CD4-positive, alpha-beta T cell treated with Interleukin-4 for 4 hours (primary cell): ENCODE data around the gene ADCK1.

Experiments used
- DNase-seq: peaks from one replicate; pipeline ENCODE4 v3.0.0-alpha.2; 2020

ADCK1 gene

DNA sequence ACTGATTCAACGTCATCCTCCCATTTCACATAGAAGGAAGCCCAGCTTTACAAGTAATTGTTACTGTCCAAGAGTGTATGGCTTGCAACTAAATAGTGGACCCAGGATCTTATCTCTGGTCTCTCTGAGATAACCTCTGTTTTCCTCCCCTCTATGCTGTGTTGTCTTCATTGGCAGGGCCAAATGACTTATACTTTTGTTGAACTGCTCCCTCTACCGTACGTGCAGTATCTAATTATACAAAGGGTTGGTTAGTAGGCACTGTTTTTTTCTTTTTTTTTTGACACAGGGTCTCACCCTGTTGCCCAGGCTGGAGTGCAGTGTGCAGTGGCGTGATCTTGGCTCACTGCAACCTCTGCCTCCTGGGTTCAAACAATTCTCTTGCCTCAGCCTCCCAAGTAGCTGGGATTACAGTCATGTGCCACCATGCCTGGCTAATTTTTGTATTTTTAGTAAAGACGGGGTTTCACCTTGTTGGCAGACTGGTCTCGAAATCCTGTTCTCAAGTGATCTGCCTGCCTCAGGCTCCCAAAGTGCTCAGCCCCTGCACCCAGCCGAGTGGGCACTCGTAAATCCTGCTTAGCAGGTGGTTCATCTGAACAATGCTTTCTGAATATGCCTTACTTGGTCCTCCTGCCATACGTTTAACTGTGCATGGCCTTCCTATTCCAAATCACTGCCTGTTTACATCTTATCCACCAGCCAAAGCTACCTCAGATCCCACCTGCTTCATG is 162.1 kb downstream of the ADCK1 start:
- no peak for DNase-seq

- no peak for DNase-seq
Measured at GRCh38 chr14:77962731-77963520, 163.0 kb downstream of the ADCK1 start.

DNA sequence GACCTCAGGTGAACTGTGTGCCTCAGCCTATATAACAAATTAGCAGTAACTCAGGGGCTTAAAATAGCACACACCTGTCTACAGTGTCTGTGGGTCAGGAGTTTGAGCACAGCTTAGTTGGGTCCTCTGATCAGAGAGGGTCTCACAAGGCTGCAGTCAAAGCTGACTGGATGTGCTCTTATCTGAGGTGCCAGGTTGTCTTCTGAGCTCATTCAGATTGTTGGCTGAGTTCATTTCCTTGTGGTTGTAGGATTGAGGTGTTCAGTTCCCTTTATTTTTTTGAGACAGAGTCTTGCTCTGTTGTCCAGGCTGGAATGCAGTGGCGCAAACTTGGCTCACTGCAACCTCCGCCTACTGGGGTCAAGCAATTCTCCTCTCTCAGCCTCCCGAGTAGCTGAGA is 164.7 kb downstream of the ADCK1 start:
- DNase-seq, result no peak

GRCh38 chr14:77965050-77965449 is 165.1 kb downstream of the ADCK1 start:
- no peak for DNase-seq

- DNase-seq, result no peak
Measured at GRCh38 chr14:77965919-77966435, 166.1 kb downstream of the ADCK1 start.

GRCh38 chr14:77967110-77967509 is 167.2 kb downstream of the ADCK1 start:
- DNase-seq, result no peak

GRCh38 chr14:77970646-77971045 is 170.7 kb downstream of the ADCK1 start:
- no peak for DNase-seq

DNA sequence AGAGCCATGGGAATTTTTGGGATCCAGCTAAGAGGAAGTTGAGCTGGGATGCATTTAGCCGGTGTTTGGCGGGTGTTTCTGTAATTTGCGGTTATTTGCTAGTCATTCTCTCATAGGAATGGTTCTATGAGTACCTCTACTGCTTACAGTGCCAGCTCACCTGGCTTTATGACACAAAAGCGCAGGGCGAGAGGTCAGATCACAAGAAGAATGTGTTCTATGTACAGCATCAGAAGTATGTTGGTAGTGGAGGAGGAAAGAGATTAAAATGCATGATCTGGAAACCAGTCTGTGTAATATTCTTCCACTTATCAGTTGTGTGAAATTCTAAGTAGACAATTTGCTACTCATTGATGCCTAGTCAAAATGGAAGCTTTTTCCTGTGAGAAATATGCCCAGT is 173.3 kb downstream of the ADCK1 start:
- DNase-seq, result no peak

DNA sequence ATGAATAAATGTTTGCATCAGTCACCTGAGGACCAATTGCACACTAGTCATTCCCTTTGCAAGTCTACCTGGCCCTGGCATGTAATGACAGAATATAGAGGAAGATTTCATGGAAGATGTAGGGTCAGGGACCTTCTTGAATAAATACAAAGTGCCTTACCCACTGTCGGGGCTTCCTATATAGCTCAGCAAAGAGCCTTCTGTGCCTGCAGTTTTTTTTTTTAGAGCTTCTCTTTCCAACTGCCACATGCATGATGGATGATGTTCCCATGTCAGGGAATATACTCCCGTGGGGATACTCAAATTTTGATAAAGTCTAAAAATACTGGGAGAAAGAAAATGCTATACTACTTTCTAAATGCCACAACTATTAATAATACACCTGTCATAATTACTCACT is 176.7 kb downstream of the ADCK1 start:
- DNase-seq, result no peak

DNA sequence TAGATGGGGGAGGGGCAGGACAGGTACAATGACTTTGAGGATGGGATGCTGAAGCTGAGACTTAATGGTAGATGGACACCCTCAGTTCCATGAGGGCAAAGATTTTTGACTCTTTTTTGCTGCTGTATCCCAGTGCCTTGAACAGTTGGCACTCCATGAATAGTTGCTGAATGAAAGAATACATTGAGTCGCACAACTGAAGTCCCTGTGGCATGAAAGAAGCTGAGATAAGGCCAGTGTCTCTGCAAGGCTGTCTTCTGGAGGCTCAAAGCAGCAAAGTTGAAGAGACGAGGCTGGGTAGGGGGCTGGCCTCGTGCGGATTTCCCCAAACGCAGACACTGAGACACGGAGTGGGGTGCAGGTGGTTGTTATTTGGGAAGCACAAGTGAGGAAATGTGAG is 179.3 kb downstream of the ADCK1 start:
- no peak for DNase-seq

GRCh38 chr14:77979666-77980351 is 179.9 kb downstream of the ADCK1 start:
- DNase-seq, result no peak

DNA sequence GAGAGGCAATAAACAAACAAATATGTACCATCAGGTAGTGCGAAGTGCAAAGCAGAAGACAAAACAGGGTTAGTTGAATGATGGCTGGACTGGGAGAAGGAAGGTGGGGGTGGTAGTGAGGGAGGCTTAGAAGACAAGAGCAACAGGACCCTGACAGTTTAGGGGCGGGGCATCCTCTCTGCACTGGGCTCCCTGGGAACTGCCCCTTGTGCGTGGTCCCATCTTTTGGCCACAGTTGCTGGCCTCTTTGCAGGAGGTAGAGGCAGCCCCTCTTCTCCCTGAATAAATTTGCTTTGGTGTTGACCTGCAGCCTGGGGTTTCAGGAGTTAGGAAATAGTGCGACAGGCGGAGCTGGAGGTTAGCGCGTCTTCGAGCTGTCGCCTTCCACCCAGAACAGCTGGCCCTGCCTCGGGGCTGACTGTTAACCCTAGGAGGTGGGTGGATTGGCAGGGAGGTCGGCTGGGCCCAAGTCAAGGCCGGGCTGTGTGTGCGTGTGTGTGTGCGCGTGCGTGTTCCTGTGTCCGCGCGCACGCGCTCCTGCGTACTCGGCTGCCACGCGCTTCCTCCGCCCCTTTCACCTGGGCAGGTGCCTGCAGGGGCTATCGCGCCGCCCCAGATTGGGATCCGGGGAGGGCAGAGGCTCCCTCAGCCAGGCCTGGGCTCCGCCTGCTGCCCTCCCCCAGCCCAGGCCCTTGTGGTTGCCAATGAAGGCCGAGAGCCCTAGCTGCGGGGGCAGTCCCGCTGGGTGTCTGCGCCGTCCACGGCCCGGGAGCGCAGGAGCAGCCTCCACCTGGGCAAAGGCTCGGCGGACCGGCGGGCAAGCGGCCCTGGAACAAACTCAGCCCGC is 180.8 kb downstream of the ADCK1 start:
- DNase-seq, result no peak
